NCI-H146 (cell line): ENCODE results near the gene PLB1.

Experiments used
- DNase-seq: peaks from one replicate; lab custom pipeline; 2025; lab: John Stamatoyannopoulos, UW

Gene PLB1

GRCh38 chr2:28590496-28591301 lies 94.8 kb downstream of the PLB1 start:
- no peak for DNase-seq

- no peak for DNase-seq
Observed at GRCh38 chr2:28591711-28592335, 96.0 kb downstream of the PLB1 start.

- no peak for DNase-seq
Observed at GRCh38 chr2:28592481-28592880, 96.6 kb downstream of the PLB1 start.

- no peak for DNase-seq
Observed at GRCh38 chr2:28593160-28593755, 97.4 kb downstream of the PLB1 start.

- DNase-seq, result no peak
Observed at GRCh38 chr2:28594000-28594331, 98.1 kb downstream of the PLB1 start.

- peak; percentile 86 for DNase-seq
Observed at GRCh38 chr2:28594332-28595108, 98.7 kb downstream of the PLB1 start.

GRCh38 chr2:28595323-28595722 lies 99.5 kb downstream of the PLB1 start:
- no peak for DNase-seq

GRCh38 chr2:28598484-28598883 lies 102.6 kb downstream of the PLB1 start:
- no peak for DNase-seq

GRCh38 chr2:28600181-28600580 lies 104.3 kb downstream of the PLB1 start:
- no peak for DNase-seq

GRCh38 chr2:28601616-28602015 lies 105.8 kb downstream of the PLB1 start:
- DNase-seq, result no peak

GRCh38 chr2:28602136-28602660 lies 106.3 kb downstream of the PLB1 start:
- DNase-seq, result no peak

- DNase-seq, result no peak
Observed at GRCh38 chr2:28602751-28603639, 107.1 kb downstream of the PLB1 start.

- no peak for DNase-seq
Observed at GRCh38 chr2:28603821-28604220, 108.0 kb downstream of the PLB1 start.

GRCh38 chr2:28604284-28604843 lies 108.5 kb downstream of the PLB1 start:
- no peak for DNase-seq

GRCh38 chr2:28606986-28607441 lies 111.2 kb downstream of the PLB1 start:
- DNase-seq, result no peak

- no peak for DNase-seq
Observed at GRCh38 chr2:28607730-28608499, 112.1 kb downstream of the PLB1 start.

GRCh38 chr2:28608500-28609424 lies 112.9 kb downstream of the PLB1 start:
- DNase-seq, result no peak

- DNase-seq, result no peak
Observed at GRCh38 chr2:28610583-28611201, 114.8 kb downstream of the PLB1 start.
